ENCODE data around the gene INTS11. TPM values are rescaled to one million over a fixed set of nuclear protein-coding genes. Genes with fewer than 3 reads are reported as not detected.

The INTS11 gene
- total and polyA plus RNA-seq, 9 of the 15 experiments (the other 6 are each of a cell fraction or from before 2014, with no cell fraction given): 3.6 to 183 (median 110) TPM

DNA sequence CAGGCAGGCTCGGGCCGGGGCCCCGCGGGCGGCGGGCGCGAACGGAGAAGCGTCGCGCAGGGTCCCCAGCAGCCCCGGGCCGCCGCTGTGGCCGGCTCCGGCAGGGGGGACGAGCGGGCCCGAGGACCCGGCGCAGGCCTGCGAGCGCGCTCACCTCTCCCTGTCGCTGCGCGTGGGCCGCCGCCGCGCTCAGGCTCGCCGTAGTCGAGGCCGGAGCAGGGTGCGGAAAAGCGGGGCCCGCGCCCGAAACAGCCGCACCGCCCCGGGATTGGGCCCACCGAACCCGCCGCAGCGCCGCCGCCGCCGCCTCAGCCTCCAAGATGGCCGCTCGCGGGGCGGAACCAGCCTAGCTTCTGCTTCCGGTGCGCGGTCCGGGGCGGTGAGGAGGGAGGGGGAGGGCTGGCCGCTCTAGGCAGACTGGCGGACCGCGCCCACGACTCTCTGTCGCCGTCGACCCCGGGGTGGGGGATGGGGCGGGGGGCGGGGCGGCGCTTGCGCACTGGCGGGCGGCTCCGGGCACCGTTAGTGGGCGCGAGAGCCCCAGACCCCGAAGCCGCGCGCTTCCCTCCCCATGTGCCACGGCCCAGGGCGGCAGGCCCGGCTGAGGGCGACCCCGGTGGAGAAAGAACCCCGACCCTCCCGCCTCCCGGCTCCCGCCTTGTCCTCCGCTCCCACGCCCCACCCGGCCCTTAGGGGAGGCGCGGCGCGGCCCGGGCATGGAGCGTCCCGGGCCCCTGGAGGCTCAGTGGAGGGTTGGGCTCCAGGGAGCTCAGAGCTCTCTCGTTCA, 50.8 kb downstream of the INTS11 start, which contains the start of gene UBE2J2 (continued):
- peak; percentile 82 for TF ChIP-seq PCBP1 (IDR thresholded peaks at IDR 0.05; ENCODE audit: low read depth, low read length, poor library complexity, severe bottlenecking)
- peak; percentile 48; the same call in 1 of the 2 replicates for TF ChIP-seq ZNF263 (CRISPR knock-in tag; IDR thresholded peaks at IDR 0.05; ENCODE audit: borderline replicate concordance)
- TF ChIP-seq NCOA4 (IDR thresholded peaks at IDR 0.05; ENCODE audit: partially characterized antibody): no peak
- TF ChIP-seq RBM25 (IDR thresholded peaks at IDR 0.05; ENCODE audit: low read depth, low read length, severe bottlenecking): no peak
- peak; percentile 88 for TF ChIP-seq POLR2G (IDR thresholded peaks at IDR 0.05; ENCODE audit: low read depth, low read length)
- 0 out of 2 replicates have a peak, but pooled peaks have one; percentile 73 for TF ChIP-seq ZNF197 (CRISPR knock-in tag; IDR thresholded peaks at IDR 0.05; ENCODE audit: low read depth)
- peak; percentile 90 to 99 (median 98) for TF ChIP-seq YY1 (IDR thresholded peaks at IDR 0.05; ENCODE audit: borderline replicate concordance in 1 of 3, control insufficient read depth in 1 of 3, extremely low read depth in 1 of 3, insufficient read depth in 3 of 3, insufficient read length in 1 of 3, insufficient replicate concordance in 2 of 3, low read depth in 1 of 3, low read length in 2 of 3)
- peak; percentile 30 for TF ChIP-seq ETS2 (tag; IDR thresholded peaks at IDR 0.05; ENCODE audit: borderline replicate concordance, poor library complexity, severe bottlenecking)
- TF ChIP-seq HMG20B (CRISPR knock-in tag; IDR thresholded peaks at IDR 0.05): no peak
- no peak for TF ChIP-seq ID3 (CRISPR knock-in tag; IDR thresholded peaks at IDR 0.05)
- peak; percentile 73; the same call in 1 of the 2 replicates for TF ChIP-seq ID3 (tag; IDR thresholded peaks at IDR 0.05)
- peak; percentile 100 for TF ChIP-seq ZNF444 (CRISPR knock-in tag; IDR thresholded peaks at IDR 0.05)
- TF ChIP-seq ZNF740 (CRISPR knock-in tag; IDR thresholded peaks at IDR 0.05): peak; percentile 10; the same call in 1 of the 2 replicates
- TF ChIP-seq ZNF740 (tag; IDR thresholded peaks at IDR 0.05): no peak
- peak; percentile 56 for TF ChIP-seq KDM5B (IDR thresholded peaks at IDR 0.05; ENCODE audit: insufficient replicate concordance, low read depth, low read length)
- TF ChIP-seq E2F3 (CRISPR knock-in tag; IDR thresholded peaks at IDR 0.05): no peak
- no peak for TF ChIP-seq SMARCA5 (IDR thresholded peaks at IDR 0.05)
- TF ChIP-seq ZKSCAN3 (CRISPR knock-in tag; IDR thresholded peaks at IDR 0.05): no peak
- no peak for TF ChIP-seq JUNB (CRISPR knock-in tag; conservative IDR thresholded peaks at IDR 0.05)
- TF ChIP-seq, protein P1, sequence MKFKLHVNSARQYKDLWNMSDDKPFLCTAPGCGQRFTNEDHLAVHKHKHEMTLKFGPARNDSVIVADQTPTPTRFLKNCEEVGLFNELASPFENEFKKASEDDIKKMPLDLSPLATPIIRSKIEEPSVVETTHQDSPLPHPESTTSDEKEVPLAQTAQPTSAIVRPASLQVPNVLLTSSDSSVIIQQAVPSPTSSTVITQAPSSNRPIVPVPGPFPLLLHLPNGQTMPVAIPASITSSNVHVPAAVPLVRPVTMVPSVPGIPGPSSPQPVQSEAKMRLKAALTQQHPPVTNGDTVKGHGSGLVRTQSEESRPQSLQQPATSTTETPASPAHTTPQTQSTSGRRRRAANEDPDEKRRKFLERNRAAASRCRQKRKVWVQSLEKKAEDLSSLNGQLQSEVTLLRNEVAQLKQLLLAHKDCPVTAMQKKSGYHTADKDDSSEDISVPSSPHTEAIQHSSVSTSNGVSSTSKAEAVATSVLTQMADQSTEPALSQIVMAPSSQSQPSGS (CRISPR knock-in tag; IDR thresholded peaks at IDR 0.05): no peak
- peak; percentile 35 for TF ChIP-seq E2F8 (IDR thresholded peaks at IDR 0.05; ENCODE audit: low read depth, partially characterized antibody)

All from K562 (cell line).